ENCODE data around the gene IDH2.

DNA sequence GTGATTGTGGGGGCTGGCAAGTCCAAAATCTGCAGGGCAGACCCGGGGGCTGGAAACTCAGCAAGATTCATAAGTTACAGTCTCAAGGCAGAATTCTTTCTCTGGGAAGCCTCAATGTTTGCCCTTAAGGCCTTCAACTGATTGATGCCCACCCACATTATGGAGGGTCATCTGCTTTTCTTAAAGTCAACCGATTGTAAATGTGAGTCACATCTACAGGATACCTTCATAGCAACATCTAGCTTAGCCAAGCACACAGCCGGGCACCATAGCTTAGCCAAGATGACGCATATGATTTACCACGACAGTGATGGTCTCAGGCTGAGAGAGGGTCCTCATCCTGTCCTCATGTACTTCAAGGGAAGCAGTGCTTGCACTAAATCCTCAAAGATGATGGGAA, 43.5 kb downstream of the IDH2 start:
- TF ChIP-seq CTCF (conservative IDR thresholded peaks at IDR 0.05) (no peak), ZFX (IDR thresholded peaks at IDR 0.05) (no peak)
